Adrenal gland (tissue), 5 donors: ENCODE results near the gene LINC01488.

Source experiments
- CTCF ChIP-seq, 6 experiments: fragments of 450-650 bp in 4 of 6; fragments of 200-600 bp in 2 of 6; sonication (generic) in 1 of 6; IDR thresholded peaks; 1 replicate in 5 of 6; 2 replicates in 1 of 6; pipeline versions ENCODE4 v1.5.1 to v1.8.0; 2016 to 2021; ENCODE audit warnings: antibody characterized with exemption in 6 of 6, mild to moderate bottlenecking in 2 of 6, moderate library complexity in 1 of 6
- POLR2A ChIP-seq, 2 donors: fragments of 450-650 bp; IDR thresholded peaks; one replicate each; pipeline ENCODE4 v1.6.1; 2017; ENCODE audit warnings: antibody characterized with exemption in 2 of 2, mild to moderate bottlenecking in 2 of 2, moderate library complexity in 1 of 2
- donor health status: DM: no; HTN: no; CAD: no.

DNA sequence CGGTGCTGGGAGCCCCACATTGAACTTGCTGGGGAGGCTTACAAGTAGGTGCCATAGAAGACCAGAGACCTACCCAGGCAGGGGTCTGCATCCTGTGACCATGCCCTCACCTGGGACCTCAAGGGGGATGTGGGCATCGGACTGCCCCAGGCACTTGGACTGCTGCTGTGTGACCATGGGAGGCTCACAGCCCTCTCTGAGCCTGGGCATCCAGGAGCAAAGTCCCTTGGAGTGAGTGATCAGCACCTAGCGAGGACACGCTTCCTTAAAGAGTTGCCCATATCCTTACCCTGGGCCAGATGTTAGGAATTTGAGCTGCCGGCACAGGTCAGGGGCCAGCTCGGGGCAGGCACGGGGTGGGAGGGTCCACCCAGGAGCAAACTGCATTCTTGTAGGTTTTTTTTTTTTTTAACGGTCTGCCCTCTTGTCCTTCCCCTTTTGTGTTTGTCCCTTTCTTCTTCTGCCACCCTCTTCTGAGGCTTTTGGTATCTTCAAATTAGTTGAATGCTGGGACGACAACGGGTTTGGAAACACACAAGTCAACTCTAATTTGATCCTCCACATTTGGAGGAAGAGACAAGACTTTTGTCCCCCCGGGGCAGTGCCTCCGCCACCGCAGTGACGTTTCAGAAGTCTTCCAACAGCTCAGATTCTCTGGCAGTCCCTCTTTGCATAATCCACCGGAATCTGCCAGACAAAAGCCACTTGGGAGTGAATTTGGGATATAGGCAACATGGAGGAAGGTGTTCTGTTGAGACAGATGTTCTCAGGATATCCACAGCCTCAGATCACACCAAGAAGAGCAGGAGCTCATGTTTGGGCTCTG, 46.1 kb upstream of the LINC01488 start:
- TF ChIP-seq POLR2A (IDR thresholded peaks at IDR 0.05) (no peak), CTCF (IDR thresholded peaks at IDR 0.05) (no peak)
